AG10803 (cell line): Measurements from ENCODE around the gene SLC6A16.

Source experiments
- DNase-seq: peaks from one replicate; pipeline ENCODE4 v3.0.0; 2010; ENCODE audit warnings: low read depth
- H3K4me3 ChIP-seq: 2 replicates; pipeline ENCODE4 v1.5.1; 2011; ENCODE audit warnings: mild to moderate bottlenecking, low read length, control low read depth
- TF ChIP-seq, protein P1 (sequence below): conservative IDR thresholded peaks from 2 replicates; pipeline ENCODE4 v1.5.1; 2011; ENCODE audit warnings: mild to moderate bottlenecking, low read length, control low read depth, inconsistent platforms

The SLC6A16 gene

GRCh38 chr19:49249933-49250332 is 75.1 kb downstream of the SLC6A16 start:
- TF ChIP-seq, protein P1, sequence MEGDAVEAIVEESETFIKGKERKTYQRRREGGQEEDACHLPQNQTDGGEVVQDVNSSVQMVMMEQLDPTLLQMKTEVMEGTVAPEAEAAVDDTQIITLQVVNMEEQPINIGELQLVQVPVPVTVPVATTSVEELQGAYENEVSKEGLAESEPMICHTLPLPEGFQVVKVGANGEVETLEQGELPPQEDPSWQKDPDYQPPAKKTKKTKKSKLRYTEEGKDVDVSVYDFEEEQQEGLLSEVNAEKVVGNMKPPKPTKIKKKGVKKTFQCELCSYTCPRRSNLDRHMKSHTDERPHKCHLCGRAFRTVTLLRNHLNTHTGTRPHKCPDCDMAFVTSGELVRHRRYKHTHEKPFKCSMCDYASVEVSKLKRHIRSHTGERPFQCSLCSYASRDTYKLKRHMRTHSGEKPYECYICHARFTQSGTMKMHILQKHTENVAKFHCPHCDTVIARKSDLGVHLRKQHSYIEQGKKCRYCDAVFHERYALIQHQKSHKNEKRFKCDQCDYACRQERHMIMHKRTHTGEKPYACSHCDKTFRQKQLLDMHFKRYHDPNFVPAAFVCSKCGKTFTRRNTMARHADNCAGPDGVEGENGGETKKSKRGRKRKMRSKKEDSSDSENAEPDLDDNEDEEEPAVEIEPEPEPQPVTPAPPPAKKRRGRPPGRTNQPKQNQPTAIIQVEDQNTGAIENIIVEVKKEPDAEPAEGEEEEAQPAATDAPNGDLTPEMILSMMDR = no peak
- no peak for DNase-seq
- no peak overlapping the region for H3K4me3 ChIP-seq

DNA sequence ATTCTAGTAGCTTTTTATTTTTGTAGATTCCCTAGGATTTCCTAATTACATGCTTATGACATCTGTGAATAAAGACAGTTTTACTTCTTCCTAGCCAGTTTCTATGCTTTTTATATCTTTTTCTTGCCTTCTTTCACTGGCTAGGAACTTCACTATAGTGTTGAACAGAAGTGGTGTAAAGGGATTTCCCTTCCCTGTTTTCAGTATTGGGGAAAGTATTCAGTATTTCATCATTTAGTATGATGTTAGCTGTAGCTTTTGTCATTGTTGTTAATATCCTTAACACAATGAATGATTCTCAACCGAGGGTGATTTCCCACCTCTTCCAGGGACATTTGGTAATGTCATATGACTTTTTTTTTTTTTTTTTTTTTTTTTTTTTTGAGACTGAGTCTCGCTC is 77.3 kb downstream of the SLC6A16 start:
- no peak overlapping the region for H3K4me3 ChIP-seq
- TF ChIP-seq, protein P1 = no peak
- no peak for DNase-seq

DNA sequence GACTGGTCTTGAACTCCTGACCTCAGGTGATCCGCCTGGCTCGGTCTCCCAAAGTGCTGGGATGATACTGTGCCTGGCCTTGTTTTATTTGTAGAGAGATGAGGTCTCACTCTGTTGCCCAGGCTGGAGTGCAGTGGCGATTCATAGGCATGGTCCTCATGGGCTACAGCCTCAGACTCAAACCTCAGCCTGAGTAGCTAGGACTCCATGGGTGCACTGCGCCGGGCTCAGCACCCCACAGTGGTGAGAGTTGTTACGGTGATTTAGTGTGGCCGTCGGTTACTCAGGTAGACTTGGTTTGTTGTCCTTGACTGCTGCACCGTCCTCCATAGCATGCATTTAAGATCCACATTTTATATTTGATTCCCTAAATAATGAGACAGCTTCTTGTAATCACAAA is 80.7 kb downstream of the SLC6A16 start:
- TF ChIP-seq, protein P1 = no peak
- no peak overlapping the region for H3K4me3 ChIP-seq
- DNase-seq = no peak

DNA sequence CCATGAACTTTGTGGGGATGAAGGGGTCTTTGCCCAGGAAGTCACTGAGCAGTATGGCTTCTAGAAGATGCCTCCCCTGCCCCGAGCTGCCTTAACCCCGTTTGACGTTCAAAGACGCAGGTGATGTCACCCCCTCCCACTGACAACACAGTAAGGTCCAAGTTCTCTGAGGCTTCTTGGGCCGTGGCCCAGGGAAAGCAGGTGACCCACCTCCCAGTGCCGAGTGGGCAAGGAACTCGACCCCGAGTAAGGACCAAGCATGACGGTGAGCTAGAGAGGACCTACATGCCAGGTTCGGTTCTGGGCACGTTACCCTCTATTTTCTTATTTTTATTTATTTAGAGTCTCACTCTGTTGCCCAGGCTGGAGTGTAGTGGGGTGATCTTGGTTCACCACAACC is 81.3 kb downstream of the SLC6A16 start:
- TF ChIP-seq, protein P1 = no peak
- no peak for DNase-seq
- no peak overlapping the region for H3K4me3 ChIP-seq

DNA sequence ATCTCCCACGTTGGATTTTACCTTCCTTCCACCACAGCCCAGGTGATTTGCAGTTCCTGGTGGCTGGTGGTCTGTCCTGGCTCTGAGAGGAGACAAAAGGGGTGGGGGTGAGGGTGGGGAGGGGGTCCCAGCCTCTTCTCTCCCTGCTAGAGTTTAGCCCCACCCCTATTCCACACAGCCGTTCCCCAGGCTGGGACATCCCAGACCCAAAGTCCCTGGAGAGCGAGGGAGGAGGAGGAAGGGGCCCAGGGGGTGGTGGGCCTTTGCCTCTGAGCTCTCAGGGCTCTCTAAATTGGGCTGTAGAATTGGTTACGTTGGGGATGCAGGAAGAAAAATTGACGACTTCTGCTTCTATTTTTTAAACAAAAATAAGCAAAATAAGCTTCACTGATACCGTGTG is 81.9 kb downstream of the SLC6A16 start:
- TF ChIP-seq, protein P1 = no peak
- DNase-seq = no peak
- no peak overlapping the region for H3K4me3 ChIP-seq

GRCh38 chr19:49241769-49242168 is 83.2 kb downstream of the SLC6A16 start:
- TF ChIP-seq, protein P1 = no peak
- H3K4me3 ChIP-seq = no peak overlapping the region
- DNase-seq = no peak
